Lower leg skin (tissue), 4 donors: ENCODE measurements around the gene KMT2C. TPM values are rescaled to one million over a fixed set of nuclear protein-coding genes. Genes with fewer than 3 reads are reported as not detected.

Experiments used
- DNase-seq, 2 donors: peaks; one replicate each; pipeline ENCODE4 v3.0.0-alpha.2; 2019; ENCODE audit warnings: low spot score in 2 of 2
- H3K4me3 ChIP-seq: fragments of 200-600 bp; sonication (generic); 2 replicates; pipeline ENCODE4 v1.5.1; 2017; ENCODE audit warnings: mild to moderate bottlenecking, low read depth; ENCODE audit not compliant: poor library complexity, severe bottlenecking
- POLR2A ChIP-seq, 2 donors: fragments of 450-650 bp; IDR thresholded peaks; one replicate each; pipeline ENCODE4 v1.6.1; 2016 to 2017; ENCODE audit warnings: antibody characterized with exemption in 2 of 2, mild to moderate bottlenecking in 1 of 2, moderate library complexity in 1 of 2
- WGBS, 2 donors: methylation state at CpG; one replicate each; pipeline ENCODE4 v1.1.5; 2018; 5-methylcytosine and 5-hydroxymethylcytosine counted together
- intact Hi-C: fragments of 100-400 bp; cut with DNase I; formaldehyde crosslinking; loops from one replicate; pipeline ENCODE4 v1.15.0; 2023; ENCODE audit warnings: low total_unique reads
- total RNA-seq, 4 donors: library from RNA; depleted of rRNA; stranded (reverse); fragments of >200 nt; gene quantifications; one replicate each; pipeline ENCODE4 v1.1.0, GENCODE V29; 2016
- TF ChIP-seq, protein P1 (sequence below), 3 donors: fragments of 450-650 bp; IDR thresholded peaks; one replicate each; pipeline ENCODE4 v1.5.1; 2016; ENCODE audit warnings: antibody characterized with exemption in 3 of 3, mild to moderate bottlenecking in 3 of 3, moderate library complexity in 2 of 3

KMT2C gene
- total RNA-seq, 4 donors from 2014 or later = 64.6 to 79.3 (median 74.7) TPM

DNA sequence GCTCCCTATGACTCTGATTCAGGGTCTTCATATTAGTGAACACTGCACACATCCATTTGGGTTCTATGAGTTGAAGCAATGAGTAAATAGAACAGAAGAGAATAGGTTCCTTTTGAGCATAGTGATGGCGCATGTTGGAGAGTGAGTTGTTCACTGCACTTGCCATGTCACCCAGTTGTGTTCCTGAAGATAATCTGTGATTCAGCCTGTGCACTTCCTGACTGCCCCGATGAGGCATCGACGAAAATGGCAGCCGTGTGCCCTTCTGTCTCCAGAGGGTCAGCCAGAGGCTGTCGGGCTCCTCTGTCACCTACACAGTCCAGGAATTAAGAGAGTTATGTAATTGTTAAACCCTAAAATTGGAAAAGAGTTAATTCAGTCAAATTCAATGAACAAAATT, 315.6 kb downstream of the KMT2C start:
- peak in 1 of 2 donors; percentile 14 for DNase-seq
- intact Hi-C loops = no loop called here
- WGBS, 2 donors = 93 to 94% methylated on average over 6 of the region's 6 CpGs
- H3K4me3 ChIP-seq = no peak overlapping the region
- TF ChIP-seq, protein P1, sequence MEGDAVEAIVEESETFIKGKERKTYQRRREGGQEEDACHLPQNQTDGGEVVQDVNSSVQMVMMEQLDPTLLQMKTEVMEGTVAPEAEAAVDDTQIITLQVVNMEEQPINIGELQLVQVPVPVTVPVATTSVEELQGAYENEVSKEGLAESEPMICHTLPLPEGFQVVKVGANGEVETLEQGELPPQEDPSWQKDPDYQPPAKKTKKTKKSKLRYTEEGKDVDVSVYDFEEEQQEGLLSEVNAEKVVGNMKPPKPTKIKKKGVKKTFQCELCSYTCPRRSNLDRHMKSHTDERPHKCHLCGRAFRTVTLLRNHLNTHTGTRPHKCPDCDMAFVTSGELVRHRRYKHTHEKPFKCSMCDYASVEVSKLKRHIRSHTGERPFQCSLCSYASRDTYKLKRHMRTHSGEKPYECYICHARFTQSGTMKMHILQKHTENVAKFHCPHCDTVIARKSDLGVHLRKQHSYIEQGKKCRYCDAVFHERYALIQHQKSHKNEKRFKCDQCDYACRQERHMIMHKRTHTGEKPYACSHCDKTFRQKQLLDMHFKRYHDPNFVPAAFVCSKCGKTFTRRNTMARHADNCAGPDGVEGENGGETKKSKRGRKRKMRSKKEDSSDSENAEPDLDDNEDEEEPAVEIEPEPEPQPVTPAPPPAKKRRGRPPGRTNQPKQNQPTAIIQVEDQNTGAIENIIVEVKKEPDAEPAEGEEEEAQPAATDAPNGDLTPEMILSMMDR (IDR thresholded peaks at IDR 0.05) = no peak
- TF ChIP-seq POLR2A (IDR thresholded peaks at IDR 0.05) = no peak

DNA sequence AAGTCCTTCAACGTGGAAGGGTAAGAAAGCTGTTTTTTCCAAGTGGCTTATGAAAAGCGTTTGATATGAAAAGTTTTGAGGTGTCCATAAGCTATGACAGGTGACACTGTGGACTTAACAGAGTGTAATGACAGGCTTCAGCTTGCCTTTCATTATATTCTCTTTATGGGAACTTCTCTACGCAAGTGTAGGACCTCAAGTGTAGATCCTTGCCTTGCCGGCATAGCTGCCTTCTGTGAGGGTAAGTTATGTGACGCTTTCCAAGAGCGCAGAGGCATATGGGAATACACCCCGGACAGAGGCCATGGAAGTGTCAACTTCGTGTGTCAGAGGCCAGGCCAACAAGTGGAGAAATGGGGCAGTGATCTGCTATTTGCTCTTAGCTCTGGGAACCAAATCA, 318.4 kb downstream of the KMT2C start:
- TF ChIP-seq, protein P1 (IDR thresholded peaks at IDR 0.05) = no peak
- H3K4me3 ChIP-seq = no peak overlapping the region
- WGBS, 2 donors = 90 to 91% methylated on average over 8 of the region's 8 CpGs
- no peak for DNase-seq
- intact Hi-C loops = no loop called here

DNA sequence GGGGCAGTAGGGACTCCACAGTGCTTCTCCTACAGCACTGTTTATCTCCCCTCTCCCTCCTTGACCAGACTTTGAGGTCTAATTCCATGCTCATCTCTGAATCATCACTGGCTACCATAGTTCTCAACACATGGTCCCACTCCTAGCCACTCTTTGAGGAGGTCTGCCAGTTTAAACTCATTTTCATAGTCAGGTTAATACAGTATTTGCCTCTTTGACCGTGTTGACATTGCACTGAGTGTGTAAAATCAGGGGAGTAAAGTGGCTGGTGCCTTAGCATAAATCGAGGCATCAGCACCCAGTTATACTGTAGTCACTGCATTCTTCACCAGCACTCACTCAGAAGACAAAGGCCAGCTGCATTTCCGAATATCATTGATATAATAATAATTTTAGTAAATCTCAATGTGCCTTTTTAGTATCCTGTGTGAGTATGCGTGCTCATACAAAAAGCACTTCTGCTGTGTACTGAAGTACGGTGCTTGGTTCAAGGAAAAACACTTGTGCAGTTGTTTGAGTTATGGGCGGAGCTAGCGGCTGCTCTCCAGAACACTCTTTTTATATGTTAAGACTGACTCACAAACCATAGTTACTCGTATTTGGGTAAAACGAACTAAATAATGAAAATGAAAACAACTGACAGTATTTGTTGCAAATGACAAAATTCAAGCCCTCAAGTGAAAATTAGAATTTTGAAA, 320.6 kb downstream of the KMT2C start:
- DNase-seq = no peak
- no peak overlapping the region for H3K4me3 ChIP-seq
- WGBS, 2 donors = 89 to 94% methylated on average over 9 of the region's 9 CpGs
- intact Hi-C loops = no loop called here
- TF ChIP-seq, protein P1 (IDR thresholded peaks at IDR 0.05) = no peak
- TF ChIP-seq POLR2A (IDR thresholded peaks at IDR 0.05) = no peak

DNA sequence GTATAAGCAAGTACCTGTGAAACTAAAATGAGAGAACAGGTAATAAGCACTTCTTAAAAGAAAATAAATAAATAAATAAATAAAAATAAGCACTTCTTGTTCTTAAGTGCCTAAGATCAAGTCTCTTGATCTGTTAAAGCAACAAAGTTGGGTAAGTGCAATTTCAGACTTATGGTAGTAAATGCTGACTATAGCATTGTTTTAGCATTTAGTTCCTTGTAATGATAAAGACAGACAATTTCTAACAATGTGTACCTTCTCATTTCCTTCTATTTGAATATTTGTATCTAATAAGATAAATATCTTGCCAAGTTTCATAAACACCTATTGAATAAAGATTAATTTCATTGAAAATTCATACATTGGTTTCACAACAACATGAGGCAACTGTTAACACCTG, 323.0 kb downstream of the KMT2C start:
- intact Hi-C loops = no loop called here
- DNase-seq = no peak
- no peak overlapping the region for H3K4me3 ChIP-seq
- TF ChIP-seq, protein P1 (IDR thresholded peaks at IDR 0.05) = no peak
- no peak for TF ChIP-seq POLR2A (IDR thresholded peaks at IDR 0.05)

DNA sequence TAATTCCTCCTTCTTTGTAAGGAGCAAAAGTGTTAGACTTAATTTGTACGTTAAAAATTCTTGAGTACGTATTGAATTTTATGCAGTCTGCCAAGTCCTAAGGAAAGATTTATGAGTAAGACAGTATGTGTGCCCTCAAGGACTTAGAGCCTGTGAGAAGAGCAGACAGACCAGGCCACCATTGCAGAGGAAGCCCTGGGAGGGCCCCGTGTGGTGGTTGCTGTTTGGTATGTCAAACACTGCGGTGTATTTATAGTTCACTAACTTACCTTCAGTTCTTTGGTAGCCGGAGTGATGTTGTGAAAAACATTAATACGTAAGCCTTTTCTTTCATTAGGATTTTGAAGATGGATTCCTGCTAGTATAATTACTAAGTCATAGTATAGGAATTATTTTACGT, 327.4 kb downstream of the KMT2C start:
- 69% methylated on average over 7 of the region's 7 CpGs for WGBS, 2 donors
- TF ChIP-seq, protein P1 (IDR thresholded peaks at IDR 0.05) = no peak
- TF ChIP-seq POLR2A (IDR thresholded peaks at IDR 0.05) = no peak
- intact Hi-C loops = no loop called here
- no peak for DNase-seq
- no peak overlapping the region for H3K4me3 ChIP-seq

DNA sequence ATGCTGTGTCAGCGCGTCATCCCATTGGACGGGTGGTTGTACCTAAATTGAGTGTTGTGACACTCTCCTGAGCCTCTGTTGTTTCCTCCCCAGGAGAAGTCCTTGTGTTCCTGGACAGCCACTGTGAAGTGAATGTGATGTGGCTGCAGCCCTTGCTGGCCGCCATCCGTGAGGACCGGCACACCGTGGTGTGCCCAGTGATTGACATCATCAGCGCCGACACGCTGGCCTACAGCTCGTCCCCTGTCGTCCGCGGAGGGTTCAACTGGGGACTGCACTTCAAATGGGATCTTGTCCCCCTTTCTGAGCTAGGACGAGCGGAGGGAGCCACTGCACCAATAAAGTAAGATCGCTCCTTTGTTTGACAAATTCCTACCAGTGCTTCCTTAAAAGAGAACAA, 327.9 kb downstream of the KMT2C start:
- 97 to 98% methylated on average over 17 of the region's 17 CpGs for WGBS, 2 donors
- no peak for DNase-seq
- TF ChIP-seq, protein P1 (IDR thresholded peaks at IDR 0.05) = no peak
- TF ChIP-seq POLR2A (IDR thresholded peaks at IDR 0.05) = no peak
- intact Hi-C loops = no loop called here
- no peak overlapping the region for H3K4me3 ChIP-seq
